DND-41 (cell line): ENCODE data around the gene POLR3B.
A peak's percentile ranks its signal among the peaks of the same experiment; 100 is the strongest.

Experiments
- ATAC-seq: fragments of 200-7000 bp; cut with Tn5 transposase; 3 replicates; pipeline ENCODE4 v1.9.1; 2021; ENCODE audit warnings: low read depth; ENCODE audit not compliant: insufficient read depth
- DNase-seq: peaks from one replicate; pipeline ENCODE4 v3.0.0-alpha.2; 2020
- H2AFZ ChIP-seq: 2 replicates; pipeline ENCODE4 v1.6.0; 2012; ENCODE audit warnings: low read depth, low read length
- H3K27ac ChIP-seq: 2 replicates; pipeline ENCODE4 v1.5.1; 2012; ENCODE audit warnings: low read length, inconsistent platforms
- H3K27me3 ChIP-seq: fragments of 200-600 bp; sonication (generic); 2 replicates; pipeline ENCODE4 v1.6.0; 2012; ENCODE audit warnings: low read length, mild to moderate bottlenecking, inconsistent platforms; ENCODE audit not compliant: insufficient read depth, poor library complexity
- H3K36me3 ChIP-seq: 2 replicates; pipeline ENCODE4 v1.5.1; 2012; ENCODE audit warnings: low read length, inconsistent platforms; ENCODE audit not compliant: insufficient read depth
- H3K4me1 ChIP-seq: 2 replicates; pipeline ENCODE4 v1.5.1; 2012; ENCODE audit warnings: mild to moderate bottlenecking, low read length; ENCODE audit not compliant: insufficient read depth
- H3K4me2 ChIP-seq: 2 replicates; pipeline ENCODE4 v1.6.0; 2012; ENCODE audit warnings: mild to moderate bottlenecking, moderate library complexity, low read length, inconsistent platforms; ENCODE audit not compliant: insufficient read depth
- H3K4me3 ChIP-seq, 2 experiments: fragments of 200-600 bp in 1 of 2; shearing (Covaris generic) in 1 of 2; 2 replicates each; pipeline ENCODE4 v1.5.1; 2012 to 2016; ENCODE audit warnings: inconsistent platforms in 2 of 2, low read length in 2 of 2, mild to moderate bottlenecking in 2 of 2, low read depth in 1 of 2, moderate library complexity in 1 of 2
- H3K79me2 ChIP-seq: 2 replicates; pipeline ENCODE4 v1.6.0; 2012; ENCODE audit warnings: low read length, inconsistent platforms; ENCODE audit not compliant: insufficient read depth
- H3K9ac ChIP-seq: 2 replicates; pipeline ENCODE4 v1.6.0; 2012; ENCODE audit warnings: low read depth, mild to moderate bottlenecking, inconsistent platforms, low read length, moderate library complexity
- H3K9me3 ChIP-seq: 2 replicates; pipeline ENCODE4 v1.5.1; 2012; ENCODE audit warnings: low read length, moderate library complexity, mild to moderate bottlenecking, inconsistent platforms; ENCODE audit not compliant: insufficient read depth, severe bottlenecking
- H4K20me1 ChIP-seq: 2 replicates; pipeline ENCODE4 v1.6.0; 2012; ENCODE audit warnings: low read length; ENCODE audit not compliant: insufficient read depth
- EZH2 ChIP-seq: IDR thresholded peaks from 3 replicates; pipeline ENCODE4 v1.6.1; 2012; ENCODE audit warnings: borderline replicate concordance, low read depth, mild to moderate bottlenecking, moderate library complexity, low read length, inconsistent platforms; ENCODE audit not compliant: severe bottlenecking
- TF ChIP-seq, protein P1 (sequence below): IDR thresholded peaks from 2 replicates; pipeline ENCODE4 v1.5.1; 2012; ENCODE audit warnings: borderline replicate concordance, low read length, moderate library complexity, mild to moderate bottlenecking; ENCODE audit not compliant: poor library complexity, severe bottlenecking; ENCODE audit errors: extremely low read depth

POLR3B gene

DNA sequence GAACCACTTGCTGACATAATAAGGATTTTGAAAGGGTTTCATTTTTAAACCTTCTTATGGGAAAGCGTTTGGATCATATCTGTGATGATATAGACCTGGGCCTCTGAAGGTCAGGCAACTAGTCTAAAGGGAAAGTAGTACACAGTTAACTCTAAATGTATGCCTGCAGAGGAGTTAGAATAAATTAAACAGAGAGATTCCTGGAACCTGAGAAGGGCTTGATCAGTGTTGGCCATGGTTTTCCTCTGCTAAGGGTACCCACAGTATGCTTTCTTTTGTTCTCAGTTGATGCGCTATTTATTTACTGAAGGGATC is 14.4 kb upstream of the POLR3B start:
- no peaks in the 10 kb centered on the region for H3K9me3 ChIP-seq
- H3K4me1 ChIP-seq, result no peaks in the 10 kb centered on the region
- no peak overlapping the region for H3K9ac ChIP-seq
- no peak for TF ChIP-seq EZH2
- TF ChIP-seq, protein P1, sequence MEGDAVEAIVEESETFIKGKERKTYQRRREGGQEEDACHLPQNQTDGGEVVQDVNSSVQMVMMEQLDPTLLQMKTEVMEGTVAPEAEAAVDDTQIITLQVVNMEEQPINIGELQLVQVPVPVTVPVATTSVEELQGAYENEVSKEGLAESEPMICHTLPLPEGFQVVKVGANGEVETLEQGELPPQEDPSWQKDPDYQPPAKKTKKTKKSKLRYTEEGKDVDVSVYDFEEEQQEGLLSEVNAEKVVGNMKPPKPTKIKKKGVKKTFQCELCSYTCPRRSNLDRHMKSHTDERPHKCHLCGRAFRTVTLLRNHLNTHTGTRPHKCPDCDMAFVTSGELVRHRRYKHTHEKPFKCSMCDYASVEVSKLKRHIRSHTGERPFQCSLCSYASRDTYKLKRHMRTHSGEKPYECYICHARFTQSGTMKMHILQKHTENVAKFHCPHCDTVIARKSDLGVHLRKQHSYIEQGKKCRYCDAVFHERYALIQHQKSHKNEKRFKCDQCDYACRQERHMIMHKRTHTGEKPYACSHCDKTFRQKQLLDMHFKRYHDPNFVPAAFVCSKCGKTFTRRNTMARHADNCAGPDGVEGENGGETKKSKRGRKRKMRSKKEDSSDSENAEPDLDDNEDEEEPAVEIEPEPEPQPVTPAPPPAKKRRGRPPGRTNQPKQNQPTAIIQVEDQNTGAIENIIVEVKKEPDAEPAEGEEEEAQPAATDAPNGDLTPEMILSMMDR, result no peak
- H2AFZ ChIP-seq, result no peak overlapping the region
- no peak for ATAC-seq
- no peak overlapping the region for H3K27ac ChIP-seq
- H3K4me3 ChIP-seq, result no peak overlapping the region
- H3K4me2 ChIP-seq, result no peak overlapping the region
- no peaks in the 10 kb centered on the region for H3K27me3 ChIP-seq
- H4K20me1 ChIP-seq, result no peaks in the 10 kb centered on the region
- no peak for DNase-seq
- H3K36me3 ChIP-seq, result no peaks in the 10 kb centered on the region
- no peaks in the 10 kb centered on the region for H3K79me2 ChIP-seq

DNA sequence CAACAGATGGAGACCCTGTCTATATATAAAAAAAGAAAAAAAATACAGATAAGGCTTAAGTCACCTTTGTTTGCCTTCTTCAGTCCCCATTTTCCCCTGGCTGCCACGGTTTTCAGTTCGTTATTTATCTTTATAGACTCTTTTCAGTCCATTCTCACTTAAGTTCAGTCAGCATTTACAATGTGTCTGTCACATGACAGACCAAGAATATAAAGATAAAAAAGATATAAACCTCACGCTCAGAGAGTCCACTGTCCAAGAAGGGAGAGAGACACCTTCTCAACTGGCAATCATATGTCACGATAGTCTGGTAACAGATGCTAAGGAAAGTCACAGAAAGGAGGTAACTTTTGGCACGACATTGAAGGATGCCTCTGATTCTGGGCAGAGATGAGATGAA is 13.4 kb upstream of the POLR3B start:
- H2AFZ ChIP-seq, result no peak overlapping the region
- no peak overlapping the region for H3K9ac ChIP-seq
- no peaks in the 10 kb centered on the region for H3K9me3 ChIP-seq
- H3K27ac ChIP-seq, result no peak overlapping the region
- H3K4me3 ChIP-seq, result no peak overlapping the region
- H3K79me2 ChIP-seq, result no peaks in the 10 kb centered on the region
- no peaks in the 10 kb centered on the region for H3K4me1 ChIP-seq
- H4K20me1 ChIP-seq, result no peaks in the 10 kb centered on the region
- TF ChIP-seq, protein P1, result no peak
- no peak for TF ChIP-seq EZH2
- DNase-seq (no peak), ATAC-seq (no peak)
- H3K36me3 ChIP-seq, result no peaks in the 10 kb centered on the region
- H3K27me3 ChIP-seq, result no peaks in the 10 kb centered on the region
- no peak overlapping the region for H3K4me2 ChIP-seq

DNA sequence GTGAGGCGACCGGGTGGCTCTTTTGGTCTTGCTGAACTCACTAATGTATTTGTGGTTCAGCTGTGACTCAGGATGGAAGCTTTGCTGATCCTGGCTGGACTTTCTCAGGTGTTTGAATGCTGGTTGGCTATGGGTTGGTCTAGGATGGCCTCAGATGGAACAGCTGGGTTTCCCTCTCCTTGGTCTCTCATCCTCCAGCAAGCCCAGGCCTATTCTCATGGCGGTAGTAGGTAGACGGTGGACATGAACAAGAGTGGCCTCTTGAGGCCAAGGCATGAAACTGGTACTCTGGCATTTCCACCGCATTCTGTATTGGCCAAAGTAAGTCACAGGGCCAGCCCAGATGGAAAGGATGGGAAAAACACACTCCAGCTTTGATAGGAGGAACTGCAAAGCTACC is 11.8 kb upstream of the POLR3B start:
- Histone ChIP-seq H3K9ac (no peak overlapping the region), H4K20me1 (no peaks in the 10 kb centered on the region), H3K27me3 (no peaks in the 10 kb centered on the region), H3K4me3 (no peak overlapping the region), H3K4me1 (no peaks in the 10 kb centered on the region), H3K4me2 (no peak overlapping the region), H3K36me3 (no peaks in the 10 kb centered on the region), H2AFZ (no peak overlapping the region), H3K9me3 (no peaks in the 10 kb centered on the region), H3K27ac (no peak overlapping the region), H3K79me2 (no peaks in the 10 kb centered on the region)
- ATAC-seq, result no peak
- no peak for DNase-seq
- no peak for TF ChIP-seq EZH2
- TF ChIP-seq, protein P1, result peak; percentile 17

DNA sequence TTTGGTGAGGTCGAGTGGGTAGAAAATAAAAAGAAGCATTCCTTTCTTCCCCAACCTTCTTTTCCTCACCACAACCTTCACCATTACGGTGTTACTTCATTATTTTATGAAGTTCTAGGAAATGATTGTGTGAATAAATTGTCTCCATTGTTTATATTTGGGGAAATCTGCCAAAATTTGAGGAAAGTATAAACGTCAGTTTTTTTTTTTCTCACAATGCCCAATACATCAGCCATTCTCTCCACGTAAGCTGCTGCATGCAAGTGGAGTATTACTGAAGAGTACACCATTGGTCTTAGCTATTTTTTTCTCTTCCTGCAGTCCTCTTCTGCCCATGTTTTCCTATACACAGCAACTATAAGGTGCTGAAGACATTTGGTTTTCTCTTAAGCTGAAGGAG is 9.1 kb upstream of the POLR3B start:
- no peak overlapping the region for H3K4me3 ChIP-seq
- TF ChIP-seq, protein P1, result no peak
- no peak for TF ChIP-seq EZH2

More for the DNA sequence above, 9.1 kb upstream of the POLR3B start:
- H2AFZ ChIP-seq, result no peak overlapping the region
- DNase-seq, result no peak
- H3K79me2 ChIP-seq, result no peaks in the 10 kb centered on the region
- H4K20me1 ChIP-seq, result no peaks in the 10 kb centered on the region
- H3K9me3 ChIP-seq, result no peaks in the 10 kb centered on the region
- no peak overlapping the region for H3K9ac ChIP-seq
- no peaks in the 10 kb centered on the region for H3K27me3 ChIP-seq
- H3K4me2 ChIP-seq, result no peak overlapping the region
- H3K4me1 ChIP-seq, result no peaks in the 10 kb centered on the region
- no peaks in the 10 kb centered on the region for H3K36me3 ChIP-seq
- no peak for ATAC-seq
- H3K27ac ChIP-seq, result no peak overlapping the region
